PC-9 (cell line): ENCODE results near the gene ROGDI. TPM values are rescaled to one million over a fixed set of nuclear protein-coding genes. Genes with fewer than 3 reads are reported as not detected.

Experiments
- BruUV-seq: library from RNA; stranded (reverse); fragments of 400-500 nt; replicated peaks from 2 replicates; lab custom pipeline; 2021; lab: Mats Ljungman, UMichigan
- CTCF ChIA-PET: fragments of 300-600 bp; sonication (Branson Sonifier 250); formaldehyde crosslinking; loops from one replicate; lab custom pipeline; 2022; ENCODE audit warnings: antibody characterized with exemption; lab: Charles Lee
- POLR2A ChIA-PET: fragments of 300-600 bp; sonication (Branson Sonifier 250); formaldehyde crosslinking; loops from one replicate; lab custom pipeline; 2022; ENCODE audit warnings: antibody characterized with exemption; ENCODE audit not compliant: unreplicated experiment; lab: Charles Lee
- DNase-seq, 2 experiments: peaks; one replicate each; pipeline versions ENCODE4 v3.0.0 to v3.0.0-alpha.2; 2015 to 2022; ENCODE audit warnings: mixed read lengths in 1 of 2
- H2AFZ ChIP-seq: fragments of 200-600 bp; sonication (generic); 2 replicates; pipeline ENCODE4 v1.8.1; 2017; ENCODE audit warnings: antibody characterized with exemption
- H3F3A ChIP-seq: fragments of 200-600 bp; sonication (generic); 2 replicates; pipeline ENCODE4 v1.8.1; 2017; ENCODE audit warnings: antibody characterized with exemption, mild to moderate bottlenecking, low read depth; ENCODE audit not compliant: insufficient read depth
- H3K27ac ChIP-seq: fragments of 200-600 bp; sonication (generic); 2 replicates; pipeline ENCODE4 v1.6.1; 2016; ENCODE audit warnings: mixed run types
- H3K27me3 ChIP-seq: fragments of 200-600 bp; sonication (generic); 2 replicates; pipeline ENCODE4 v1.6.1; 2016; ENCODE audit warnings: low read depth, mixed run types; ENCODE audit not compliant: insufficient read depth
- H3K36me3 ChIP-seq: fragments of 200-600 bp; sonication (generic); 2 replicates; pipeline ENCODE4 v1.6.1; 2016; ENCODE audit warnings: low read depth, mixed run types
- H3K4me1 ChIP-seq: fragments of 200-600 bp; sonication (generic); replicated peaks from 2 replicates; pipeline ENCODE4 v1.6.1; 2016; ENCODE audit warnings: mixed run types; ENCODE audit not compliant: insufficient read depth
- H3K4me2 ChIP-seq: fragments of 200-600 bp; sonication (generic); 2 replicates; pipeline ENCODE4 v1.6.1; 2017; ENCODE audit warnings: mixed run types
- H3K4me3 ChIP-seq: fragments of 200-600 bp; sonication (generic); 2 replicates; pipeline ENCODE4 v1.6.1; 2016; ENCODE audit warnings: mixed run types
- H3K79me2 ChIP-seq: fragments of 200-600 bp; sonication (generic); 2 replicates; pipeline ENCODE4 v1.6.1; 2017; ENCODE audit warnings: low read depth, mixed run types
- H3K9me2 ChIP-seq: fragments of 200-600 bp; sonication (generic); 2 replicates; pipeline ENCODE4 v1.8.1; 2017; ENCODE audit warnings: mild to moderate bottlenecking; ENCODE audit not compliant: insufficient read depth
- H3K9me3 ChIP-seq: fragments of 200-600 bp; sonication (generic); 2 replicates; pipeline ENCODE4 v1.8.1; 2016; ENCODE audit warnings: low read depth; ENCODE audit not compliant: insufficient read depth
- H4K20me1 ChIP-seq: fragments of 200-600 bp; sonication (generic); 2 replicates; pipeline ENCODE4 v1.8.1; 2017; ENCODE audit not compliant: insufficient read depth
- CTCF ChIP-seq: fragments of 200-600 bp; sonication (generic); conservative IDR thresholded peaks from 2 replicates; pipeline ENCODE4 v1.6.1; 2017; ENCODE audit warnings: mixed run types, antibody characterized with exemption, mild to moderate bottlenecking, moderate library complexity
- EZH2 ChIP-seq: fragments of 200-600 bp; sonication (generic); IDR thresholded peaks from 2 replicates; pipeline ENCODE4 v1.8.0; 2017; ENCODE audit warnings: antibody characterized with exemption, low read depth
- intact Hi-C: fragments of 100-400 bp; cut with micrococcal nuclease; formaldehyde crosslinking; loops from one replicate; pipeline ENCODE4 v1.10.0; 2022; ENCODE audit not compliant: unreplicated experiment
- total RNA-seq: library from RNA; stranded (reverse); gene quantifications from 2 replicates; pipeline ENCODE4 v1.2.3, GENCODE V29; 2021

Gene ROGDI
- total RNA-seq, 1 experiment from 2014 or later = 40.8 TPM

DNA sequence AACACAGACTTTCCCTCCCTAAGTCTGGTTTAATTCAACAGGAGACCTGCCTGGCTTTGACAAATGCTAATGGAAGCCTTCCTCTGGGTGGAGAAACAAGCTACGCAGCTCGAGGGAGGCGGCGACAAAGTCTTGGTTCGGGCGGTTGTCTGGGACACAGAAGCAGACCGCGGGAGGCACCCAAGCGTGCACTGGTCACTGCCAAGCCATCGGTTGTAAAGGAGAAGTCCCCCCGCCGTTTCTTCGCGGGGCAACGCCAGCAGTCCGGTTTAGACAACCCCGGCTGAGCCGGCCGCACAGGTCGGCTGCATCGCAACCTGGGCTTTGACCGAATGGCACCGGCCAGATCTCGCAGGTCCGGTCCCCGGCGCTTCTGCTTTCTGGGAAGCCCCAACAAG, 44.1 kb upstream of the ROGDI start:
- DNase-seq = peak; percentile 44 to 67
- H3K9me3 ChIP-seq = no peaks in the 10 kb centered on the region
- BruUV-seq = no TSS peak
- peaks cover 50% of the 10 kb centered on the region for H3F3A ChIP-seq
- peaks cover 26% of the 10 kb centered on the region; the same call in 1 of the 2 replicates for H4K20me1 ChIP-seq
- H3K79me2 ChIP-seq = peaks cover 80% of the 10 kb centered on the region
- CTCF ChIA-PET = no interaction called here
- H3K4me3 ChIP-seq = peak overlapping the region; percentile 94
- TF ChIP-seq EZH2 (no peak), CTCF (no peak)
- H3K4me1 ChIP-seq = peaks cover 41% of the 10 kb centered on the region
- intact Hi-C loops = loop anchor here (2.0 kb wide), 1 partner anchor 36 kb away; no protein-coding TSS in a partner anchor
- H3K36me3 ChIP-seq = peaks cover 27% of the 10 kb centered on the region
- no peaks in the 10 kb centered on the region for H3K27me3 ChIP-seq
- peak overlapping the region; percentile 73; the same call in 1 of the 2 replicates for H2AFZ ChIP-seq
- H3K4me2 ChIP-seq = peak overlapping the region; percentile 93
- POLR2A ChIA-PET = interaction anchor here (0.6 to 0.7 kb wide), 2 partner anchors 185 to 251 kb away, joined by 3 to 6 read pairs; partner anchors contain the start of gene EEF2KMT
- H3K27ac ChIP-seq = 0 out of 2 replicates have a peak overlapping the region, but pooled peaks have one; percentile 7
- H3K9me2 ChIP-seq = no peaks in the 10 kb centered on the region

DNA sequence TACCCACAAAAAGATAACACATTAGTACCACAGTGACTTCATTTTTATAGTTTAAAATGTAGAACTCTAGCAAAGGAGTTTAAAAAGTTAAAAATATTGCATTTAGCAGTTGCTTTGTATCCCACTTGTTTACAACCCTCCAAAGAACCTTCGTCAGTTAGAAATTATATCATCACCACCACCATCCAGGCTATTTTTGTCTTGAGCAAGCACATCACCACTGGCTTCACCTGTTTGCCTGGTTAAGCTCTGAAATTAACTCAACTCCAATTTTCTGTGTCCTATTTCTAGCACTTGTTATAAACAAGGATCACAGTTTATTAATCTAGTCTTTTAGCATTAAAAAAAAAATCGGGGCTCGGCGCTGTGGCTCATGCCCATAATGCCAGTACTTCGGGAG, 38.6 kb upstream of the ROGDI start:
- H3K36me3 ChIP-seq = peaks cover 46% of the 10 kb centered on the region
- H2AFZ ChIP-seq = no peak overlapping the region
- no peak for DNase-seq
- TF ChIP-seq CTCF (no peak), EZH2 (no peak)
- H3F3A ChIP-seq = peaks cover 40% of the 10 kb centered on the region; the same call in 1 of the 2 replicates
- no peaks in the 10 kb centered on the region for H3K9me3 ChIP-seq
- BruUV-seq = no TSS peak
- ChIA-PET CTCF (no interaction called here), POLR2A (no interaction called here)
- peaks cover 30% of the 10 kb centered on the region for H3K79me2 ChIP-seq
- H3K9me2 ChIP-seq = no peaks in the 10 kb centered on the region
- peaks cover 8% of the 10 kb centered on the region for H3K4me1 ChIP-seq
- H3K4me2 ChIP-seq = no peak overlapping the region
- no peaks in the 10 kb centered on the region for H3K27me3 ChIP-seq
- H3K27ac ChIP-seq = no peak overlapping the region
- intact Hi-C loops = no loop called here
- no peak overlapping the region for H3K4me3 ChIP-seq
- peaks cover 13% of the 10 kb centered on the region; the same call in 1 of the 2 replicates for H4K20me1 ChIP-seq

- ChIA-PET POLR2A (no interaction called here), CTCF (no interaction called here)
- Histone ChIP-seq H3K27ac (no peak overlapping the region), H3F3A (peaks cover 37% of the 10 kb centered on the region; the same call in 1 of the 2 replicates), H3K4me3 (no peak overlapping the region), H3K79me2 (peaks cover 19% of the 10 kb centered on the region), H2AFZ (no peak overlapping the region), H3K9me2 (no peaks in the 10 kb centered on the region), H3K4me1 (no peaks in the 10 kb centered on the region), H3K4me2 (no peak overlapping the region), H4K20me1 (peaks cover 5% of the 10 kb centered on the region), H3K27me3 (no peaks in the 10 kb centered on the region), H3K9me3 (no peaks in the 10 kb centered on the region), H3K36me3 (peaks cover 46% of the 10 kb centered on the region)
- intact Hi-C loops = no loop called here
- TF ChIP-seq CTCF (no peak), EZH2 (no peak)
- no peak for DNase-seq
- BruUV-seq = no TSS peak
These were observed 37.5 kb upstream of the ROGDI start for GRCh38 chr16:4839942-4840341.
